HFFc6 (cell line): ENCODE results near the gene DNAH6. TPM values are rescaled to one million over a fixed set of nuclear protein-coding genes. Genes with fewer than 3 reads are reported as not detected.

Experiments
- DNase-seq: peaks from one replicate; pipeline ENCODE4 v3.0.0-alpha.2; 2018
- H3K27ac Mint-ChIP-seq: 2 replicates; pipeline ENCODE4 v1.8.0; 2020; ENCODE audit warnings: mild to moderate bottlenecking, mixed read lengths
- H3K27me3 Mint-ChIP-seq: 2 replicates; pipeline ENCODE4 v1.8.0; 2021; ENCODE audit warnings: mild to moderate bottlenecking, moderate library complexity, mixed read lengths; ENCODE audit not compliant: insufficient read depth
- H3K36me3 Mint-ChIP-seq: 2 replicates; pipeline ENCODE4 v1.8.0; 2021; ENCODE audit warnings: low read depth, mixed read lengths
- H3K4me1 Mint-ChIP-seq: 2 replicates; pipeline ENCODE4 v1.8.0; 2020; ENCODE audit warnings: low read depth, mixed read lengths
- H3K4me3 Mint-ChIP-seq: 2 replicates; pipeline ENCODE4 v1.8.0; 2020; ENCODE audit warnings: mild to moderate bottlenecking, moderate library complexity, mixed read lengths
- H3K9me3 Mint-ChIP-seq: 2 replicates; pipeline ENCODE4 v1.8.0; 2020; ENCODE audit warnings: mild to moderate bottlenecking, mixed read lengths
- total RNA-seq, 6 experiments: library from RNA; stranded (reverse); fragmentation: NEBNext Ultra II Directional; extraction: Animal tissue kit (Norgen Biotek cat#: 25700); gene quantifications; 2 replicates in 1 of 6; 3 replicates in 5 of 6; pipeline ENCODE4 v1.2.3, GENCODE V29; 2021
- TF ChIP-seq, protein P1 (sequence below): fragments of 200-600 bp; sonication (generic); IDR thresholded peaks from 2 replicates; pipeline ENCODE4 v1.5.0; 2021; ENCODE audit warnings: antibody characterized with exemption, mild to moderate bottlenecking

DNAH6 gene
- total RNA-seq, 6 experiments from 2014 or later: 0.05 to 0.46 (median 0.05) TPM; not detected in 1

DNA sequence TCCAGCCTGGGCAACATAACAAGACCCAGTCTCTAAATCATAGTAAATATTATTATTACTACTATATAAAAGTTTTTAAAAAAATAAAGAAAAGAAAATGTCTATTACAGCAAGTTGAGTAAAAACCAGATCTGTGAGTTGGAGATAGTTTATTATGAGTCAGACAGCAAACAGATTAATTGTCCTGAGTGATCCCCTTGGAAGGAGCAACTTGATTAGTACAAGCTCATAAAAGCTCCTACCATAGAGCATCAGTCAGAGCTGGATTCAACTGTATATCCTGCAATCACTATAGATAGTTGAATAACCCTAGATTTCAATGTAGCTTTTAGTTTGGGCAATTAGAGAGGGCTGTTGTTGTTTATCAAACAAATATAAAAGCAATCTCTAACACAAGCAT is 280.5 kb downstream of the DNAH6 start:
- no peak for DNase-seq
- H3K36me3 Mint-ChIP-seq: no peaks in the 10 kb centered on the region
- TF ChIP-seq, protein P1, sequence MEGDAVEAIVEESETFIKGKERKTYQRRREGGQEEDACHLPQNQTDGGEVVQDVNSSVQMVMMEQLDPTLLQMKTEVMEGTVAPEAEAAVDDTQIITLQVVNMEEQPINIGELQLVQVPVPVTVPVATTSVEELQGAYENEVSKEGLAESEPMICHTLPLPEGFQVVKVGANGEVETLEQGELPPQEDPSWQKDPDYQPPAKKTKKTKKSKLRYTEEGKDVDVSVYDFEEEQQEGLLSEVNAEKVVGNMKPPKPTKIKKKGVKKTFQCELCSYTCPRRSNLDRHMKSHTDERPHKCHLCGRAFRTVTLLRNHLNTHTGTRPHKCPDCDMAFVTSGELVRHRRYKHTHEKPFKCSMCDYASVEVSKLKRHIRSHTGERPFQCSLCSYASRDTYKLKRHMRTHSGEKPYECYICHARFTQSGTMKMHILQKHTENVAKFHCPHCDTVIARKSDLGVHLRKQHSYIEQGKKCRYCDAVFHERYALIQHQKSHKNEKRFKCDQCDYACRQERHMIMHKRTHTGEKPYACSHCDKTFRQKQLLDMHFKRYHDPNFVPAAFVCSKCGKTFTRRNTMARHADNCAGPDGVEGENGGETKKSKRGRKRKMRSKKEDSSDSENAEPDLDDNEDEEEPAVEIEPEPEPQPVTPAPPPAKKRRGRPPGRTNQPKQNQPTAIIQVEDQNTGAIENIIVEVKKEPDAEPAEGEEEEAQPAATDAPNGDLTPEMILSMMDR: no peak
- no peak overlapping the region for H3K27ac Mint-ChIP-seq
- H3K4me1 Mint-ChIP-seq: peaks cover 15% of the 10 kb centered on the region
- no peak overlapping the region for H3K4me3 Mint-ChIP-seq
- no peaks in the 10 kb centered on the region; the same call in 1 of the 2 replicates for H3K9me3 Mint-ChIP-seq
- no peaks in the 10 kb centered on the region; the same call in 1 of the 2 replicates for H3K27me3 Mint-ChIP-seq

DNA sequence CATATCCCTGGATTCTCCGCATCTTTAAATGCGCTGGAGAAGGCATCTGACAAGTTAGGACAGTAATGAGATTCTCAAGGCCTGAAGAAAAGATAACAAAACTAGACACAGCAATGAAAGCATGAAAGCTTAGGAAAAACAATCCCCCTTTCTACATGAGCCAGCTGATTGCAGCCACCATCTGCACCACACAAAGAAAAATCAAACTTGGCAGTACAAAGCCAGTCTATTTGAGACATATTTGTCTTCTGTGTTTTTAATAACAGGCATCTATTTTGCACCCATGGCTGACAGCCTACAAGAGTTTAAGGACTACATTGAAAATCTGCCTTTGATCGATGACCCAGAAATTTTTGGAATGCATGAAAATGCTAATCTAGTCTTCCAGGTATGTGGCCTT is 281.0 kb downstream of the DNAH6 start:
- H3K27ac Mint-ChIP-seq: no peak overlapping the region
- H3K9me3 Mint-ChIP-seq: peaks cover 3% of the 10 kb centered on the region; the same call in 1 of the 2 replicates
- TF ChIP-seq, protein P1: no peak
- H3K4me1 Mint-ChIP-seq: peaks cover 15% of the 10 kb centered on the region
- DNase-seq: no peak
- H3K4me3 Mint-ChIP-seq: no peak overlapping the region
- peaks cover 4% of the 10 kb centered on the region for H3K36me3 Mint-ChIP-seq
- H3K27me3 Mint-ChIP-seq: no peaks in the 10 kb centered on the region; the same call in 1 of the 2 replicates

DNA sequence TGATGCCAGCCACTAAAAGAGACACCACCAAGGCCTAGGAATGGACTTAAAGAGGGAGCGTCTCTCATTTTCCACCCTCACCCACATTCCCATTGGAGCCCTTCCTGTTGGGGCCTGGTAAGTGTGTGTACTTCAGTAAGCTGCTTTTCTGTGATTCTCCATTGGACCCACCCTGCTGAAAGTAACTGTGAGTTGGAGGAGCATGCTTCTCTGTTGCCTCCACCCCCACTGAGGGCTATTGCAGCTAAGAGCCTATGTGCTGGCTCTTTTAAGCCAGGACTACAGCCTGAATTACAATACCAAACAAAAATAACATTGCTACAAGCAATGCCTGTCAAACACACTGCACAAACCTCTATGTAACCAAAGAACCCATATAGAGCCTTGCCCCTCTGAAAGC is 283.5 kb downstream of the DNAH6 start:
- DNase-seq: no peak
- TF ChIP-seq, protein P1: no peak
- Mint-ChIP-seq H3K36me3 (peaks cover 12% of the 10 kb centered on the region), H3K9me3 (peaks cover 7% of the 10 kb centered on the region; the same call in 1 of the 2 replicates), H3K27ac (no peak overlapping the region), H3K4me1 (peaks cover under 1% of the 10 kb centered on the region), H3K4me3 (no peak overlapping the region), H3K27me3 (peaks cover 2% of the 10 kb centered on the region)

DNA sequence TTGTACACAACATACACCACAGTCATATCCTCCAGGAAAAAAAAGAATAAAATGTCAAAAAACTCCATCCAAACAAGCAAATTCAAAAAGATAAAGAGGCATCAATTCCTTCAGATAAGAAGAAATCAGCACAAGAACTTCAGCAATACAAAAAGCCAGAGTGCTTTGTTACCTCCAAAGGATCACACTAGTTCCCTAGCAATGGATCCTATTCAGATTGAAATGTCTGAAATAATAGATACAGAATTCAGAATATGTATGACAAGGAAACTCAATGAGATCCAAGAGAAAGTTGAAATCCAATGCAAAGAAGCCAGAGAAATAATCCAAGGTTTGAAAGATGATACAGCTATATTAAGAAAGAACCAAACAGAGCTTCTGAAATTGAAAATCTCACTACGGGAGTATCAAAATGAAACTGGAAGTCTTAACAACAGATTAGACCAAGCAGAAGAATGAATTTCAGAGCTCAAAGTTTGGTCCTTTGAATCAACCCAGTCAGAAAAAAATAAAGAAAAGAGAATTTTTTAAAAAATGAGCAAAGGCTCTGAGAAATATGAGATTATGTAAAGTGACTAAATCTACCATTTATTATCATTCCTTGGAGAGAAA is 284.0 kb downstream of the DNAH6 start:
- DNase-seq: no peak
- Mint-ChIP-seq H3K27me3 (peaks cover 2% of the 10 kb centered on the region), H3K9me3 (peaks cover 7% of the 10 kb centered on the region; the same call in 1 of the 2 replicates), H3K27ac (no peak overlapping the region), H3K4me1 (peaks cover 6% of the 10 kb centered on the region), H3K4me3 (no peak overlapping the region), H3K36me3 (peaks cover 12% of the 10 kb centered on the region)
- TF ChIP-seq, protein P1: no peak

DNA sequence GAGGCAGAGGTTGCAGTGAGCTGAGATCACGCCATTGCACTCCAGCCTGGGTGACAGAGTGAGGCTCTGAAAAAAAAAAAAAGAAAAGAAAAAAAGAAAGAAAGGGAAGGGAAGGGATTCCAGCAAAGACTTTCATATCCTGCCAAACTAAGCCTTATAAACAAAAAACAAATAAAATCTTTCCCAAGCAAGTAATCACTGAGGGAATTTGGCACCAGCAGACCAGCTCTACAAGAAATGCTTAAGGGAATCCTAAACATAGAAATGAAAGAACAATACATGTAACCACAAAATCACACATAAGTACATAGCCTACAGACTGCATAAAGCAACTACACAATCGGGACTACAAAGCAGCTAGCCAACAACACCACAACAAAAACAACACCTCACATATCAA is 285.5 kb downstream of the DNAH6 start:
- TF ChIP-seq, protein P1: no peak
- Mint-ChIP-seq H3K9me3 (peaks cover 7% of the 10 kb centered on the region; the same call in 1 of the 2 replicates), H3K27me3 (peaks cover 2% of the 10 kb centered on the region), H3K27ac (no peak overlapping the region), H3K36me3 (peaks cover 12% of the 10 kb centered on the region), H3K4me3 (no peak overlapping the region), H3K4me1 (peaks cover 21% of the 10 kb centered on the region)
- DNase-seq: no peak
